NOMO-1 treated with DMSO at 0.1 percent for 48 hours (cell line): ENCODE results near the gene COQ5.

ENCODE experiments used
- DNase-seq: peaks from one replicate; lab custom pipeline; 2025; ENCODE audit not compliant: unreplicated experiment; lab: John Stamatoyannopoulos, UW

Gene COQ5

DNA sequence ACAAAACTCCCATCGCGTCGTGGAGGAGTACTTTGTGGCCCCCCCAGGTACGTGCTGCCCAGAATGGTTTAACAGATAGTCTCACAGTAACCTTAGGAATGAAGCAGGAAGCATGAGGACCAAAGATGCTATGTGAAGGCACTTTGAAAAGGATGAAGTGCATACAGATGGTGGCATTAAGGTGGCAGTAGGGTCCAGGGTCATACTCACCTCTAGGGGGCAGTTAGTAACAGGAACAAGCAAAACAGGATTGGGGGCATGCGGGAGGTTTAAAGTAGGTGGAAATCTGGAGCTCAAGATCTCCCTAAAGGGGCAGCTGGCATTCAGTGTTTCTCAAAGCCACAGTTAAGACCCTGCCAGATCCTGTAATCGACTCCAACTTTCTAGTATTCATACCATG lies 71.8 kb downstream of the COQ5 start:
- no peak for DNase-seq

- no peak for DNase-seq
Measured at GRCh38 chr12:120455302-120455701, 73.7 kb downstream of the COQ5 start.

- DNase-seq: peak; percentile 37
Measured at GRCh38 chr12:120453977-120454376, 75.0 kb downstream of the COQ5 start.
